Peyer's patch (tissue), 4 donors: Measurements from ENCODE around the gene ATP2C2.

Source experiments
- POLR2A ChIP-seq, 2 donors: fragments of 450-650 bp; IDR thresholded peaks; one replicate each; pipeline ENCODE4 v1.5.1; 2017; ENCODE audit warnings: antibody characterized with exemption in 2 of 2, mild to moderate bottlenecking in 2 of 2, moderate library complexity in 2 of 2
- TF ChIP-seq, protein P1 (sequence below), 6 experiments: fragments of 450-650 bp in 4 of 6; fragments of 200-600 bp in 2 of 6; sonication (generic) in 1 of 6; IDR thresholded peaks; one replicate each; pipeline ENCODE4 v1.5.1; 2017 to 2019; ENCODE audit warnings: antibody characterized with exemption in 6 of 6, mild to moderate bottlenecking in 3 of 6, moderate library complexity in 1 of 6

DNA sequence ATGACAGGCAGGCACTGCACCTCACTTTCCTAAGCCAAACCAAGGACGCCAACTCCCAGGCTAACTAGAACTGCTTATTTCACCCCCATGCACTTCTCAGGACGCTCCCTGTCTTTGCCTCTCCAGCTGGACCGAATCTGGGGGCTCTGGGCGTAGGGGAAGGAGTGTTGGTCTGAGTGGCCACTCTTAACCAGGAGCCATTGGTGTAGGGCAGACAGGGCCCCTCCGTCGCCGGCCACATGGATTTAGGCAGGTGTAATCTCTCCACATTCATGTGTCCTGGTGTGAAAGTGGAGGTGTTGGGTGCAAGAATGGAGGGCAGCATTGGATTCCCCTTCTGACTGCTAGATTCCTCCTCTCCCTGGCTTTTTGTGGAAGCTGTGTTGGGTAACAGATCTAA is 9.8 kb downstream of the ATP2C2 start:
- TF ChIP-seq, protein P1, sequence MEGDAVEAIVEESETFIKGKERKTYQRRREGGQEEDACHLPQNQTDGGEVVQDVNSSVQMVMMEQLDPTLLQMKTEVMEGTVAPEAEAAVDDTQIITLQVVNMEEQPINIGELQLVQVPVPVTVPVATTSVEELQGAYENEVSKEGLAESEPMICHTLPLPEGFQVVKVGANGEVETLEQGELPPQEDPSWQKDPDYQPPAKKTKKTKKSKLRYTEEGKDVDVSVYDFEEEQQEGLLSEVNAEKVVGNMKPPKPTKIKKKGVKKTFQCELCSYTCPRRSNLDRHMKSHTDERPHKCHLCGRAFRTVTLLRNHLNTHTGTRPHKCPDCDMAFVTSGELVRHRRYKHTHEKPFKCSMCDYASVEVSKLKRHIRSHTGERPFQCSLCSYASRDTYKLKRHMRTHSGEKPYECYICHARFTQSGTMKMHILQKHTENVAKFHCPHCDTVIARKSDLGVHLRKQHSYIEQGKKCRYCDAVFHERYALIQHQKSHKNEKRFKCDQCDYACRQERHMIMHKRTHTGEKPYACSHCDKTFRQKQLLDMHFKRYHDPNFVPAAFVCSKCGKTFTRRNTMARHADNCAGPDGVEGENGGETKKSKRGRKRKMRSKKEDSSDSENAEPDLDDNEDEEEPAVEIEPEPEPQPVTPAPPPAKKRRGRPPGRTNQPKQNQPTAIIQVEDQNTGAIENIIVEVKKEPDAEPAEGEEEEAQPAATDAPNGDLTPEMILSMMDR (IDR thresholded peaks at IDR 0.05), result no peak
- no peak for TF ChIP-seq POLR2A (IDR thresholded peaks at IDR 0.05)
